EL (cell line): ENCODE results near the gene SLC16A12.

Source experiments
- DNase-seq: peaks from one replicate; pipeline ENCODE4 v3.0.0-alpha.2; 2016

Gene SLC16A12

DNA sequence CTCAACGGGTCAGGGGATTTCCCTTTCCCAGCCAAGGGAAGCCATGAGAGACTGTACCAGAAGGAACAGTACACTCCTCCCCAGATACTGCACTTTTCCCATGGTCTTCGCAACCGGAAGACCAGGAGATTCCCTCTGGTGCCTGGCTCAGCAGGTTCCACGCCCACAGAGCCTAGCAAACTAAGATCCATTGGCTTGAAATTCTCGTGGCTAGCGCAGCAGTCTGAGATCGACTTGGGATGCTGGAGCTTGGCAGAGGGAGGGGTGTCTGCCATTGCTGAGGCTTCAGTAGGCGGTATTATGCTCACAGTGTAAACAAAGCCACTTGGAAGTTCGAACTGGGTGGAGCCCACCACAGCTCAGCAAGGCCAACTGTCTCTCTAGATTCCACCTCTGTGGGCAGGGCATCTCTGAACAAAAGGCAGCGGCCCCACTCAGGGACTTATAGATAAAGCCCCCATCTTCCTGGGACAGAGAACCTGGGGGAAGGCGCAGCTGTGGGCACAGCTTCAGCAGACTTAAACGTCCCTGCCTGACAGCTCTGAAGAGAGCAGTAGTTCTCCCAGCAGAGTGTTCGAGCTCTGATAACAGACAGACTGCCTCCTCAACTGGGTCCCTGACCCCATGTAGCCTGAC, 29.6 kb downstream of the SLC16A12 start:
- DNase-seq = no peak

DNA sequence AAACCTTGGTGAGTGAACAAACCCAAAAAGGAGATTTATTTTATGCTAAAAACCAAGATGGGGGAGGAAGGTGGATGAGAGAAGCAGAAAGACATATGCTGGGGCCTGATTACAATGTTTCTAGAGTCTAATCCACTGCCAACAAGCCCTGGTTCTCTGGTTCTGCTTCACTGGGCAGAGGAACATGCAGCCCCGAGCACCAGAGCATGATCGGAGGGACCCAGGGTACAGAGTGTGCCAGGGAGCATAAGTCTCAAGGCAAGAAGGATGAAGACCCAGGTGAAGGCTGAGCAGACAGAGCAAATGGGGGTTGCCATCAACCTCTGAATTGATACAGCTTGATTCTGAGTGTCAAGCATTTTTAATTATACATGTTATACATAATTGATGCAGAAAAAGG, 30.7 kb downstream of the SLC16A12 start:
- DNase-seq = no peak

DNA sequence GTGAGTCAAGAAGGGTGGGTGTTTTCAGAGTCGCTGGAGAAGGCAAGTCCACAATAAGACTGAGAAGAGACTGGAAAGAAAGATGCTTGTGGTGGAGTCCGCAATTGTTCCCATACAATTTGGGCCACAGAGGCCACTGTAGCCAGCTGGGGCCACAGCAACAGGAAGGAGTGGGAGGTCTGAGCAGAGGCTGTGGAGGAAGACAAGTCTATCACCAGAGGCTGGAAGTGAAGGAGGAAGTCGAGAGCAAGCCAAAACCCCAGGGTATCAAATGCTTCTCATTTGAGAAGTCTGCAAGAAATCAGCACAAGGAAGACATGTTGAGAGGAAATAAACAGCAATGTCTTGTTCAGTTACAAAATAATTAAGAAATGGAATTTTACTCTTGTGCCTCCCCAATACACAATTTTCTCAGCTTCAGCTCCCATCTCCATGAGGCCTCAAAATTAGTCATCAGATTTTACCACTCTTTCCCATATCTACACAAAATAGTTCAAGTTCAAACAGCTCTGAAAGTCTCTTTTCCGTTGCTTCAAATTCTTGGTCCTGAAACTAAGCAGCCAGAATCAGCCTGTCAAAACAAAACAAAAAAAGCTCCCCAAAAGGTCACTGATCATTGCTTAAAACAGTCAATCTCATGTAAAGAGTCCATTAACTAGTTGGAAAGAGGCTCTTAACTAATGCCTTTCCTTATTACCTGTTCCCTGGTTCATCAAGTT, 31.6 kb downstream of the SLC16A12 start:
- DNase-seq = no peak

DNA sequence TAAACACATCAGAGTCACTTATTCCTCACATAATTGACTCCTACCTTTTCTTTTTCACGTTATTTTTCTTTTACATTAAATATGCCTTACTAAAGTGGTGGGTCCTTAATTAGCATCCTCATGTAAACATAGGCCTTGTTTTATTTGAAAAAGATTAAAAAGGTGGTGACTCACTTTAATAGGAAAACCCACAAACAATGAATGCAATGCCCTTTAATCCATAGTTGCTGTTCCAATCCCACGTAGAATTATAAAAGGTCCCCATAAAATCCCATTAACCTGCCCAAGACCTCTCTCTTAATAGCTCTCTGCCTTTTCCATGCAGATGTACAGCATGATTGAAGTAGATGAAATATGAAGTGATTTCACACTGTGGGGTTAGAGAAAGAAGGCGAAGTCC, 32.2 kb downstream of the SLC16A12 start:
- no peak for DNase-seq

DNA sequence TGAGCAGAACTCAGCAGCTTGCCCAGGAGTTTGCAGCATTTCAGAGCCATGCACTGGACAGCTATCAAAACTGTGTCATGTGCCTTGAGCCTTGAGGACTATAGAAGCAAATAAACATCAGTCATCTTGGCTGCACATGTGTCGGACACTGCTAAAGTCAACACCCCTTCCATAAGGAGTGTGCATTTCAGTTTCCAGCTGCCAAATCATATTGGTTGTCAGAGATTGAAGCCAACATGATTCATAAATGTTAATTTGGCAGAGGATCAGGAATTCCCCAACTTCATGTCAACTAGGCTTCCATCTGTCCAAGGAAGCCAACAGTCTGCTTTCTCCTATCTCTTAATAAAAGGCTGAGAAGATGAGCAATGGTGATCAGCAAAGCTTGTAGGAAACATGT, 32.8 kb downstream of the SLC16A12 start:
- peak; percentile 70 for DNase-seq

DNA sequence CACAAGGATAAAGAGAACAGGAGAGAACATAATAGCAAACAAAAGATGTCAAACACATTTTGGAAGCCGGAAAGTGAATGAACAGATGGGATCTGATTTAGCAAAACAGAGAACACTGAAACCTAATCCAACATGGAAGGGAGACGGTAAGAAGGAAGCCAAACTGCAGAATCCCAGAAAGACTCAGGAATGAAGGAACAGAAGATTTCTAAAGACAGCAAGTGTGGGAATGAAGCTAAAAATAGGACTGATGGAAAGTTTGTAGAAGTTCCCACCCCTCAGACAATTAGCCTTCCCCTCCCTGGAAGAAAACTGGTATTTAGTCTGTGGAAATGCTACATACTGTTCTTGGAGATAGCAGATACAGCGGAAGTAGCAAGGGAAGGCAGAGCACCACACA, 40.8 kb downstream of the SLC16A12 start:
- no peak for DNase-seq

DNA sequence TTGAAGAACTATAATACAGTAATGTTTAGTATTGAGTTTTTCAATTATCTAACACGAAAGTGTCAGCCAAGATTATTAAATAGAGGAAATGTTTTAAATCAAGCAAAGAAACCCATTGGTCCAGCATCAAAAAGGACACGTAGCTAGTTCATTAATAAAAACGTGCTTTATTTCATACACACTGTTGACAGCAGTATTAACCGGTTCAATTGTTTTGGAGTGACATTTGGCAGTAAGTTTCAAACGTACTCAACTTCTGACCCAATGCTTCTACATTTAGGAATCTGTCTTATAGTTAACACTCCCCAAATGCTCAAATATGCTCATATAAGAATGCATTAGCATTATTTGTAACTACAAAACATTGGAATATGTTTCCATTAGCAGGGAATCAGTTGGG, 41.3 kb downstream of the SLC16A12 start:
- DNase-seq = no peak

DNA sequence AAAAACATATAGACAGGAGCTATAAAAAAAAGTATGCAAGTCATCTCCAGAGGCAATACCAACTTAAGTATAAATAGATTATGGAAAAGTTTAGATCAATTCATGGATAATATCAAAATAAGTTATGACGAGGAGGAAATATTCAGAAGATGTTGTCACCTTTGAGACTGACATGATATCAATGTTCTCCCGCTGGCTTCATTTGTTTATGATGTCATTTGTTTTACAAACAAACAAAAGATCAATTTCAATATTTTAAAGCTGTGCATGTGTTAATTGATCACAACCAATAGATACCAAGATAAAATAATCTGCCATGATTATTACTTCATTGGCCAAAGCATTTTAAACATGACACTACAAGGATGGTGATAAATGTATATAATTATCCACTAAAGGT, 43.5 kb downstream of the SLC16A12 start:
- no peak for DNase-seq

DNA sequence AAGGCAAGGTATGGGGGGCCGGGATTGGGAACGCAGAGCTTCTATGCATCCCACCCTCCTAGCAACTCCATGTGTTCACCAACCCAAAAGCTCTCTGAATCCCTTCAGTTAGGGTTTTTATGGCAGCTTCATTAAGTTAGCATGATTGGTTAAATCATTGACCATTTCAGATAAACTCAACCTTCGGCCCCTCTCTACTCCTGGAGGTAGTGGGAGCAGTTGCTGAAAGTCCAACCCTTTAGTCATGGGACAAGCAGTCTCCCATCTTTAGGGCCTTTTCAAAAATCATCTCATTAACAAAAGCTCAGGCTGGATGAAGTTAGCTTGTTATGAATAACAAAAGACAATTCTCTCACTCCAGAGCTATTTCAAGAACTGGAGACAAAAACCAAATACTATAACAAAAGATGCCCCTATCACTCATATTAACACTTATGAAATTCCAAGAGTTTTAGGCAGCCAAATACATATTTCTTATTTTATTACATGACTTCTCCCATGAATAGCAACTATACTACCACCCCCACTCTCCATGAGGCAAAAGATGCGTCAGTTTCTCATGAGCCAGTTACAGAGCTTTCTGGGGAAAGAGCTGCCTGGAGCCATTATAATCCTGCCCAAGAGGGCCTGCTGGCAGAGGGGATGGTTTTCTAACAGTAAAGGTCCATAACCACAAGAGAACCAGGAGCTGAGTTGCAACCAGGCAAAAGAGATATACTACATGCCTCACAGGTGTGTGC, 44.6 kb downstream of the SLC16A12 start:
- DNase-seq = no peak

DNA sequence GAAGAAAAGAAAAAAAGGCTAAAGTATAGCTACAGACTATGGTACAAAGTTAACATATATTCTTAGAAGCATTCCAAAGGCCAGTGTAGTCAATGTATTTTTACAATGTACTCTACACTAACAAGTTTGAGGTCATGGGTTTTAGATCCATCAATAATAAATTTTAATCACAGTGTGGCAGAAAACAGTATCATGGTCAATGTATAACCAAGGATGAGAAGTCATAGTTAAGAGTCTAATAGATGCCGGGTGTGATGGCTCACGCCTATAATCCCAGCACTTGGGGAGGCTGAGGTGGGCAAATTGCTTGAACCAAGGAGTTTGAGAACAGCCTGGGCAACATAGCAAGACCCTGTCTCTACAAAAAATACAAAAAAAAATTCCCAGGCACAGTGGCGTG, 53.1 kb downstream of the SLC16A12 start:
- no peak for DNase-seq

DNA sequence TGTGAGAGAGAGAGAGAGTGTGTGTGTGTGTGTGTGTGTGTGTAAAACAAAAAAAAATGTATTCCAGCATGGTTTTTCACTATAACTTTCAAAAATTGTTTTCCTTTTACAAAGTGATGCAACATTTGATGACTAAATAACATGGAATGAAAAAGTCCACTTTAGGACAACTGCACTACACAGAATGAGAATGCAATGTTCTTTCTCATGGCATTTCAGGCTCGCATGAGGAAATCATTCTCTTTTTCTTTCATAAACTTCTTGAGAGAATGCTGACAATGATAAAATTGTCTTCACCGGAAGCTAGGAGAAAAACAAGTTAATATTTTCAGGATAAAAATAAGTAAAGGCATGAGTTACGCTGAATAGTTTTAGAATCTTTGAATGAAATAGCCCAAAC, 53.7 kb downstream of the SLC16A12 start:
- peak; percentile 88 for DNase-seq

DNA sequence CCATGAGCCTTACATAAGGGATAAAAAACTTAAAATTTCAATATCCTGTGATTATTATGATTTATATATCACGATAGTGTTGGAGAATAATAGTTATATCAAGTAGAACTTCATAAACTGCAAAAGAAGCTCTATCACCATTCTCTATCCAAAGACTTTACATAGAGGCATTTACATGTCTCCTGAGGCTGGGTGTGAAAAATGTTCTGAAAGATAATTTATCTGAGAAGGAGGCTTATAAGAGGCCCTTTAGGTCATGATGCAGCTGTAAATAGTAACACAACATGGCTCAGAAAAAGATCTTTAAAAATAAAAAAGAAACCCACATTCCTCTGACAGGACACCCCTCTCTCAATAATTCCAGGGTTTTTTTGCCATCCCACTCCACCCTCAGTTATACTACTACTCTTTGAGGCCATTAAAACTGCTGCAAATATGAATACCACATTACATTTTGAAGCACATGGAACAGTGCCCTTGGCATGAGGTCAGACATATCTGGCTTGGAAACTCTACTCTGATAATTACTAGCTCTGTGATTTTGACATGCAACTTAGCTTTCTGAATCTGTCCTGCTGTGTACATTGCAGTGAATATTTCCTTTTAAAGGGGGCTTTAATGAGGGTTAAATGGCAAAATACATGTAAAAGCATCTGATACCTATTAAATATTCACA, 55.5 kb downstream of the SLC16A12 start:
- DNase-seq = no peak

DNA sequence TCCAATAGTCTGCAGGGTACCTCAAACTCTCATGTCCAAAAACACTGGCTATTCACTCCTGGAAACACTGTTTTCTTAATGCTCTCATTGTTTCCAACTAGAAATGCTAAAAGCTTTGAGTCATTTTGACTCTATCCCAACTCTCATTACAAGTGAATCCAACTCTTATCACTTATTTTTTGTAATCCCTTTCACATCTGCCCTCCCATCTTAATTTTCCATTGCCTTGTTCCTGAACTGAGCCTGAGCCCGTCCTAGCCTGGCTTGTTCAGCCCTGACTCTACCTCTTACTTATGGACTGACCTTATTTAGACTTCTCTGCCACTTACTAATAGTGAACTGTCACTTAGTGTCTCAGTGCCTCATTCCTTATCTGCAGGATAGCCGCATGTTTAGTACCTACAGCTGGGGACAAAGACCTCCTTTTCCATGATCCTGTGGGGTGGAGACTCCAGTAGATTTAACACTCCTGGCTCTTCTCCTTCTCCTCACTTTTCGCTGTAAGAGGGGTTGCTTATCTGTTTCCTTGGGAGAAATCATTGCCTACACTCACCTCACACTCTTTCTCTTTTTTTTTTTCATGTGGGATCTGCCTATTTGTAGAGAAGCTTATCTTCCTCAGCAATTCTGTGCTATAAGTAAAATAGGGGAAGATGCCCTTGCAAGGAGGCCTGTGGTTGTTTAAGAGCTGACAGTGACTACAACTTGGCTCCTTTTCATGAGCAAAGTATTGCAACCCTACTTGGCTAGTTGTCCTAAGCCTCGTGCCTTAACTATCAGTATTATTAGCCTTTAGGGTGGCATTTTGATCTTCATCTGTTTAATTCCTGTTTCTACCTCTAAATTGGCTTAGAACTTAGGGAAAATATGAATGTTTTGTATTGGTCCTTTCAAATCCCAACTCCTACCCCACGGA, 56.4 kb downstream of the SLC16A12 start:
- no peak for DNase-seq

DNA sequence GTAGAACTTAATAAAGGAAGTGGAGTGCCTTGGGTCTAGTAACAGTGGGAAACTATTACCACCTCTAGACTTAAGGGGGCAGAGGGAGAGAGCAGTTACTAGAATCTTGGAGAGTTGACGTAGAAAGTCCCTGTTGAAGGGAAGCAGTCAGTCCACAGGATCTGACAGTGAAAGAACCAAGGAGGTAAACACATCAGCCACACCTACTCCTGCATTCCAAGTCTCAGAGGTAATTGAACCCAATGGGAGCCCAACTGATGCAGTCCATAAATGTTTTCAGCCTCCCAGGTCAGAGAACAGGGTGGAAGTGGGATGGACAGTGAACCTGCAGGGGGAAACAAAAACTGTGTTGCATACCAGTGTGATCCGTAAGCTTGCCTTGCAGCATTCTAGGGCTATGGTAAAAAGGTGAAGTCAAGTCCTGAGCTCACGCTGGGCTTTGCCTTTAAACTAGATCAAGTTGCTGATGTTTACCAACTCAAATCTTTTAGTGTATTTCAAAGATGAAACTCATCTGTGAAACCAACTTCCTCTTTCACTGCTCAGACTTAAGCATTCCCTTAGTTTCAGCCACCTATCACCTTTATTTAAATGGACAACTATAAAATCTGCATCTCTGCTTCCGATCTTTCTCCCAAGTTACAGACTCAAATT, 57.2 kb downstream of the SLC16A12 start:
- no peak for DNase-seq

DNA sequence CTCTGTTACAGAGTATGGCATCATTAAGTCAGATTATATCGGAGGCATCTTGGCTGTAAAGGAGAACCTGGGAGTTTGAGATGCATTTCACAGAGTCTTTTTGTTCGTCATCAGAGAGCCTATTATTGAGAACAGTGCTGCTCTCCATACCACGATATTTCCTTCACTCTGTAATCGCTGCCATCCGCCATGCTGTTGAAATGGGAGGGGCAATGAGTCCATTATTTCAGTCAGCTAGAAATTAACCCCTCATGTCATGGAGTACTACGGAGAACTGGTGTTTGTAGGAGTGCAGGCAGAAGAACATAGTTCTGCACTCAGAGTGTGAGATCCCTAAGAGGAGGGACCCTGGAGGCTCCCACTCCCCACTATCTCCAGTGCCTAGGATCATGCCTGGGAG, 59.2 kb downstream of the SLC16A12 start:
- no peak for DNase-seq

DNA sequence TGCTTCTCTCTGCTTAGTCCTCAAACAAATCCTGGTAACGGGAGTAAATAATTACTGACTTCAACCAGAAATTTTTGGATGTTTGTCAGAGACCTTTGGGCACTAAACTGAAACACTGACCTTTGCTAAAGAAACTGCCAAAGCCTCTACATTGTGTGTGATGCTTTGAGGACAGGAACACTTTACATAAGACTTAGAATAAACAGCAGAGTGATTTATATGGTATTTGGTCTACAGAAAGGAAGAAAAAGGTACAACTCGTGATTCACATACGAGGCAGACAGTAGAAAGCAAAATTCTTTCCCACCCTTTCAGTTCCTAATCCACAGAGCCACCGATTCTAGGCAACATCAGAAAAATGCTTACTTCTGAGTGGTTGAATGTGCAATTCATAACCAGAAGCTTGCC, 59.8 kb downstream of the SLC16A12 start:
- no peak for DNase-seq

DNA sequence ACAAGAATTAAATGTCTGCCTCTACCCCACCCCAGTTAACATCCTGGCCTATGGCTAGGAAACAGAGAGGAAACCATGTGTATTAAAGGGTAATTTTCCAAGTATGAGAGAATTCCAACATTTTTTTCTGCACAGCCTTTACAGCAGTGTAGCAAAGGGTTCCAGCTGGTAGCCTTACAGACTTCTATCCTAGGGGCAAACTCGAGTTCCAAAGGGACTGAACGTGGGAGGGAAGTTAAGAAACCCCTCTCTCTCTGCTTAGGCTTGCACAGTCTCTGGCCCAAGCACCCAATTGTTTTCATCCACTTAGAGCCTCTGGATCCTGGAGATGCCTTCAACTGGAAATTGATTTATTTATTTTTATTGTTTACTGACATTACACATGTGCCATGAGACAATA, 60.3 kb downstream of the SLC16A12 start:
- no peak for DNase-seq

DNA sequence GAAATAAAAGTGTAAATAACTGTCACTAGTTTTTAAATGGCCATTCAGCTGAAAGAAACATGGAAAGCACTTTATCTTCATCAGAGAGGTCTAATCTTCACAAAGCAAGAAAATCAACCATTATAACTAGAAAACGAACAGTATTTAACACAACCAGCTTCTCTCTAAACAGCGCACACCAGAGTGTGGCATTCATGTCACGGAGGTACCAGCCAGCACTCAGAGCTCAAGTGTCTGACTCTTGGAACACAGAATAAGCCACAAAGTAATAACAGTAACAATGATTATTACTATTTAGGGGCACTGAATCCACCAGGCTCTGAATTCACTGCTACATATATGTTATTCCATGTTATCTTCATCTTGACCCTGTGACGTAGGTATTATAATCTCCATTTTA, 60.9 kb downstream of the SLC16A12 start:
- DNase-seq = no peak

DNA sequence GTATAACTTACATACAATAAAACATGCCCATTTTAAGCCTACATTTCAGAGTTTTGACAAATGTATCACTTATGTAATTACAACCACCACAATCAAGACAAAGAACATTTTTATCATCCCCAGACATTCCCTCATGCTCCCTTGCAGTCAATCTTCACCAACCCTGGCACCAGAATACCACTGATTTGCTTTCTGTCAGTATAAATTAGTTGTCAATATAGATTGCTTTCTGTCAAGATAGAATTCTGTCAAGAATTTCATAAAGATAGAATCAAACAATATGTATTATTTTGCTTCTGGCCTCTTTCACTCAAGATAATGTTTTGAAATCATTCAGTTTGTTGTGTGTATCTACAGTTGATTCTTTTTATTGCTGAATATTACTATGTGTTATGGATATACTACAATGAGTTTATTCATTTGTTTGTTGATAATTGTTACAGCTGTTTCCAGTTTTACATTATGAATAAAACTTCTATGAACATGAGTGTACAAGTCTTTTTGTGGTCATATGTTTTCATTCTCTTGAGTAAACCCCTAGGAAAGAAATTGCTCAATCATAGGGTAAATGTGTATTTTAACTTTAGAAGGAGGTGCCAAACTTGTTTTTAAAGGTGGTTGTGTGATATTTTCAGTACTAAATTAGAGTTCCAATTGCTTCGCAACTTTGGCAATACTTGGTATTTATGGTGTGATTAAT, 64.1 kb downstream of the SLC16A12 start:
- no peak for DNase-seq

DNA sequence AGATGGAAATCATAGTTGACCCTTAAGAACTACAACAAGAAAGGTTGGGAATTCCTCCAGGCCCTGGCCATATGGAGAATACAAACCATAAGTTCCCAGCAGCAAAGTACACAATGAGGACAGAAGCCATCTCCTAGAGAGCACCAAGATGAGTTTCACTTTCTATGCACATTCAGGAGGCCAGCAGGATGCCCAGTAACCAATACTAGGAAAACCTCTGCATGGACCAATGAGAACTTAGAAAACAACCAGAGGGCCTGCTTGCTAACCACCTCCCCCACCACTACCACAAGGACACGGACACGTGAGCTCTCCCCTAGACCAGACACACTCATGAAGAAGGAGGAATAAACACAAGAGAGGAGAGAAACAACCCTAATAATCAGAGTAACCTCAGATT, 64.8 kb downstream of the SLC16A12 start:
- peak; percentile 8 for DNase-seq

DNA sequence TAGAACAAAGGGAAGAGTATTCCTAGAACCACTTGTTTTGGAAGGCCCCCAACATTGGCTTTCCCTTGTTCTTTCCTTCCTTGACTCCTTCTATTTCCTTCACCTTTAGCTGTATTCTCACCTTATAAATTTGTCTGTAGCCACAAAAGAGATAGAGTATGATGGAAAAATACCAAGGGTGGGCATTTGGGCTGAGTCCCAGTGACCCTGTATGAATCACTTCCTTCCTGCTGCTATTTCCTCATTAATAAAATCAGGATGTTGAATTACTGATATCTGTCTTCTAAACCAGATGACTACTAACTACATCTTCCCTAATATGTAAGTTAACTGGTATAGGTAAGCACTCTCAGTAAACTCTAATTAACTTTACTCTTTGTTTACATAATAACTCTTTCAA, 65.9 kb downstream of the SLC16A12 start:
- DNase-seq = peak; percentile 29
